CD4-positive, alpha-beta T cell treated with Interleukin-15 for 4 hours (primary cell): ENCODE data around the gene RIC8A.
A peak's percentile ranks its signal among the peaks of the same experiment; 100 is the strongest.

Experiments used
- DNase-seq: peaks from one replicate; pipeline ENCODE4 v3.0.0-alpha.2; 2020; ENCODE audit warnings: low spot score

Gene RIC8A

DNA sequence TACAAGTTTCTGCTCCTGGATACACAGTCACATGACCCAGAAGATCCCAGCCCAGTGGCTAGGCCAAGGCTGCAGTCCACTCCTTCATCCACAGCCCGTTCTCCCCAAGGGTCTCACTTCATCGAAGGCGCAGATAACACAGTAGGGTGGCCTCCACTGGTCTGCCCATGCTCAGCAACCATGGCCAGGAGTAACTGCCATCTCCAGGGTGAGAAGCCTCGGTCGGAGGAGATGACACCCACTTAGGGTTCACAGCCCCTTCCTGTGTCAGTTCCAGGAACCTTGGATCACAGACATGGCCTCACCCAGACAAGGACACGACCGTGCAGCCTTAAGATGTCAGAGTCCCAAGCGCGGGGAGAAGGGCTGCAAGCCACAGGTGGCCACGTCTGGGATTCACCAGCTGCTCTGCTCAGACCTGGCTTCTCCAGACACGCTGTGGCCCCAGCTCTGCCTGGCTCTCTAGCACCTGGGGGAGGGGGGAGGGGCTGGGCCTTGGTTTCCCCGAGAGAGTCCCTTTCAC lies 2.9 kb upstream of the RIC8A start:
- DNase-seq, result no peak

DNA sequence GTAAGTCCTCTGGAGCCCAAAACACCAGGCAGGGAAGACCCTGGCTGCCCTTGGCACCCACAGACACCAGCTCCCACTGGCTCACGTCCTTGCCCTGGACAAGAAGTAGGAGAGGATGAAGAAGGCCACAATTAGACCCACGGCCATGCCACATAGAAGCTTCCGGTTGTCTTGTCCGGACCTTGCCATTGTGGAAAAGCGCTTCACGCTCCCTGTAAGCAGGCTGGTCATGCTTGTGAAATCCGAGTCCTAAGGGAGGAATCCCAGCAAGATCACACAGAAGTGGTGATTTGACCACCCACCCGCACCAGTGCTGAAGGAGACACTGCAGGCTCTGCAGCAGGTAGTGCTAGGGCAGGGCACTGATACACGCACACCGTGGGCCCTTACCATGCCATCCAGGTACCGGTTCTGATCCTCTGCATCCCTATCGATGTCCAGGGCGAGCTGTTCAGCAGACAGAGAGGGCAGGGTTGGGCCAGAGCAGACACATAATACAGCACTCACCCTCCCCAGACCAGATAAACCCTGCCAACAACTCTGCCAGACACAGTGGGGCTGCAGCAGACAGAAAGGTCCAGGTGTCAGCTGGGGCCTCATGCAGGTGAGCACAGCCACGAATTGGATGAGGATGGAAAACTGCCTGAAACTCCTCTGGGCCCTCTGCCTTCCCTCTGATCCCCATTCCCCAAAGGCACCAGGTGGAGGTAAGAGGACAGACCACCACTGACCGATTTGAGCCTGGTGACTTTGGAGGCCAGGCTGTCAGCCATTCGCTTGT lies 2.1 kb upstream of the RIC8A start:
- no peak for DNase-seq

DNA sequence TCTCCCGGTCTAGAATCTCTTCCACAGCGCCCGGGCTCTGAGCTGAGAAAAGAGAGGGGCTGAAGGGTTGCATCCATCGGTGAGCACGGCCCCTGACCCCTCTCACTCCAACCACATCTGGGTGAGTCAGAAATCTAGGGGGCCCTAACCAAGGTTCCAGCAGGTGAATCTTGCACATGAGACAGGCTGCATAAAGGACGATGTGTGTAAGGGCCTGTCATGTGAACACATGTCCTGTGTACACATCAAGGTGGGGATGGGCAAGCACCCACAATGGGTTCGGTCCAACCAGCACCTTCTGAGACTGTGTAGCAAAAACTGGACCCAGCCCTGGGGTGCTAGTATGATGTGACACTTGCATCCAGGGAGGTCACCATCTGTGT lies 1.5 kb upstream of the RIC8A start:
- no peak for DNase-seq

DNA sequence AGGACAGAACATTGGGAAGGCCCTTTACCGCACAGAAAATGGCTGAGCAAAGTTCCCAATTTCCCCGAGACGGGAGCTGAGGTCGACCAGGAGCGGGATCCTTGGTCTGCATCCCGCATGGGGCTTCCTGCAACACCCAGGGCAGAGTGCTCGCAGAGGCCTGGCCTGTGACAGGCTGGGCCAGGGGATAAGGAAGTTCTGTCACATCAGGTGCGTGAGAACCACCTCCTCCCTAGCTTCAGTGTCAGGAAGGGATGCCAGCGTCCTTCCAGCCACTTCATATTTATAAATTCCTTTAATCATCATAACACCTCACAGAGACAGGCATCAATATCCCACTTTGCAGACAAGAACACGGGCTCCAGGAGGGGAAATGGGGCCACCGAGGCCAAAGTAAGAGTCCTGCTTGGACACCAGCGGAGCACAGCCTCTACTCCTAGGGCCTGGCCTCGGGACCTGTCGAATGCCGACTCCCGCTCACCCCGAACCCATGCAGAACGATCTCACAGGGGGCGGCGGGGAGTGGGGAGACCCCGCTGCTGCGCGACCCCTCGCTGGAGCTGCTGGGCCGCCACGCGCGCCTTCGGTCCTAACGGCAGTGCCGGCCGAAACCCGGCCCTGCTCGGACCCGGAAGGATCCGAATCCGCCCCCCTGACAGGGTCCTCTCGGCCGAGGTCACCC lies 841 bp upstream of the RIC8A start:
- no peak for DNase-seq

DNA sequence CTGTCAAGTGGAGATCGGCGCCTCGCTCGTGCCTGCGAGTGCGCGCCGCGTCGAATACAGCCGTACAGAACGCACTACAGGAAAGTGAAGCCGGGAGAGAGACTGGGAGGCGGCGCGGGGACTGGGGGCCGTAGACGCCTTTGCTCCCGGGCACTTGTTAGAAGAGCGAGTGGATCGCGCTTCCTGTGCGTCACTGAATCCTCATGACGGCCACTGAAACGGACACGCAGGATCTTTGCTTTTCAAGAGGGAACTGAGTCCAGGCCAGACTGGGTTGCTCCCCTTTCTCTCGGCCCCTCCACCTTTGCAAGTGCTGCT lies 314 bp downstream of the RIC8A start:
- DNase-seq, result no peak

DNA sequence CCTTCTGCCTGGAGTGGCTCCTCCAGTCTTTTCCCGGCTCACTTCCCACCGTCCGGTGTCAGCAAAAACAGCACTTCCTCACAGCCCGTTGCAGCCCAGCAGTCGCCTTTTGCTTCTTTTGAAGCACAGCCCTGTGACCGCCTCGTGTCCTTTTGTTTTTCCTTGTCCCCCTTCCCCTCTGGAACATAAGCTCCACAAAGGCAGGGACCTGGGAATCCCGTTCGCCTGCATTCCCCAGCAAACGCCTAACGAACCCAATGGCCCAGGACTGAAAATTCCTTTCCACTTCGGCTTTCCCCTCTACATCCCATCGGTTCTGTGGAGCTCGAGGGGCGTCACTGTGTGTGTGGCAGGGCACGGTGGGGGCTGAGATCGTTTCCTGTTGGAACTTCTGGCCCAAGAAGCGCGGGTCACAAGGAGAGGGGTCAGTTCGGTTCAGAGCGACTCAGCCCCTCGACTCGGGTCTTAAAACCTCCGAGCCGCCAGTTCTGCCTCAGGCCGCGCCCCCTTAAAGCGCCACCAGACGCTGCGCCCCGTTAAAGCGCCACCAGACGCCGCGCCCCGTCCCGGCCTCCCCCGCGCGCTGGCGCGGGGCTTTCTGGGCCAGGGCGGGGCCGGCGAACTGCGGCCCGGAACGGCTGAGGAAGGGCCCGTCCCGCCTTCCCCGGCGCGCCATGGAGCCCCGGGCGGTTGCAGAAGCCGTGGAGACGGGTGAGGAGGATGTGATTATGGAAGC lies 841 bp downstream of the RIC8A start:
- peak; percentile 80 for DNase-seq

DNA sequence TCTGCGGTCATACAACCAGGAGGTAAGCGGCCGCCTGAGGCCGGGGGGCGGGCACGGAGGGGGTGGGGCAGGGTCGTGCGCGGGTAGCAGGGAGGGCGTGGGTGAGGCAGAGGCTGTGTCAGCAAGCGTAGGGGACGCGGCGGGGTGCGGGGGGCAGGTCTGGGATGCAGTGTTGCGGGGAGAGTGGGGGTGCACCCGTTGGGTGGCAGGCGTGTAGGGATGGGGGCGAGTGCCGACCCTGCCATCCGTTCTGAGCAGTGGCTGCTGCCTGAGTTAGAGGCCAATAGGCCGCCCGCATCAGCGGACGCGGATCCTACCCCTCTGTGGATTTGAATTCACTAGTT lies 1.4 kb downstream of the RIC8A start:
- DNase-seq, result no peak

DNA sequence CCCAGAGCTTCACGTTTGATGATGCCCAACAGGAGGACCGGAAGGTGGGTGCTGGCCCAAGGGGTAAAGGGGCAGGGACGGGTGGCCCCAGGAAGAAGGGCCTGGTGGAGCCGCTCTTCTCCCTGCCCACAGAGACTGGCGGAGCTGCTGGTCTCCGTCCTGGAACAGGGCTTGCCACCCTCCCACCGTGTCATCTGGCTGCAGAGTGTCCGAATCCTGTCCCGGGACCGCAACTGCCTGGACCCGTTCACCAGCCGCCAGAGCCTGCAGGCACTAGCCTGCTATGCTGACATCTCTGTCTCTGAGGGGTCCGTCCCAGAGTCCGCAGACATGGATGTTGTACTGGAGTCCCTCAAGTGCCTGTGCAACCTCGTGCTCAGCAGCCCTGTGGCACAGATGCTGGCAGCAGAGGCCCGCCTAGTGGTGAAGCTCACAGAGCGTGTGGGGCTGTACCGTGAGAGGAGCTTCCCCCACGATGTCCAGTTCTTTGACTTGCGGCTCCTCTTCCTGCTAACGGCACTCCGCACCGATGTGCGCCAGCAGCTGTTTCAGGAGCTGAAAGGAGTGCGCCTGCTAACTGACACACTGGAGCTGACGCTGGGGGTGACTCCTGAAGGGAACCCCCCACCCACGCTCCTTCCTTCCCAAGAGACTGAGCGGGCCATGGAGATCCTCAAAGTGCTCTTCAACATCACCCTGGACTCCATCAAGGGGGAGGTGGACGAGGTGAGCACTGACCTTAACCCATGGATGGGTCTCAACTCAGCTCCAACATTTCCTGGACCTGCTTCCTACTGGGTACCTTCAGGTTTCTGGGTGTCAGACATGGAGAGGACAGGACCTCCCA lies 2.0 kb downstream of the RIC8A start:
- no peak for DNase-seq

DNA sequence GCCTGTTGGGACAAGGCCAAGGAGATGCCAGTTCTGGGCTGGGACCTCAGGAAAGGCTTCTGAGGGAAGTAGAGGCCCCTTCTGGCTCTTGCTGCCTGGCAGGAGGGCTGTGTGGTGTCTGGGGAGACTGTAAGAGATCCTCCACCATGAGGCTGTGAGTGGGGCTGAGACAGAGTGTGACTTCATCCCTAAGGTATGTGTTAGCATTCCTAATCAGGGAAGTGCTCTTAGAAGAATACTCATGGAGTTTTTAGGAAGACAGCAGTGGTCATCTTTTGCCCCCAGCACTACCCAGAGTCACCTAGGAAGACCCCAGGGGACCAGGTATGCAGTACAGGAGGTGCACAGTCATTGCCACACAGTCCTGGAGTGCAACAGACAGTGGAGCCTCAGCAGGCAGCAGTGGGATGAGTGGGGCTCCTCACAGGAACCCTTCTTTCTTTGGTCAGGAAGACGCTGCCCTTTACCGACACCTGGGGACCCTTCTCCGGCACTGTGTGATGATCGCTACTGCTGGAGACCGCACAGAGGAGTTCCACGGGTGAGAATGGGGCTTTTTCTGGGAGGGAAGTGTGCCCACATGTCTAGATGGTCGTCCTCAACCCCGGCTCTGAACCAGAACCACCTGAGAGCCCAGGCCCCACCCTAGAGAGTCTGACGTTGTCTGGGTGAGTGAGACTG lies 2.8 kb downstream of the RIC8A start:
- no peak for DNase-seq

DNA sequence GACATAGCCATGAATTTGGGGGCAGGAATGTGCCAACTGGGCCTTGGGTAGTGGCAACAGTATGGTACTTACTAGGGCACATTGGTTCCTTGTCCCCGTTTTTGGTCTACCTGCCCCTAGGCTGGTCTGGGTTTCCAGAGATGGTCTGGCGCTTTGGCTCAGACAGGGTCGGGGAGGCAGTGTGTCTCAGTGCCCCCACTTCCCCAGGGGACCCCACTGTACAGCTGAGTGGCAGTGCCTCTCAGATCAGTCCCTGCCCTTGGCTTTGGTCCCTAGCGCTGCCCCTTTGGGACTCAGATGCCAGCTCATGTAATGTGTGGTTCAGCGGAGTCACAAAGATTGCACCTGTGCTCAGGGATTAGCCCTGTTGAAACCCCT lies 3.3 kb downstream of the RIC8A start:
- DNase-seq, result no peak

DNA sequence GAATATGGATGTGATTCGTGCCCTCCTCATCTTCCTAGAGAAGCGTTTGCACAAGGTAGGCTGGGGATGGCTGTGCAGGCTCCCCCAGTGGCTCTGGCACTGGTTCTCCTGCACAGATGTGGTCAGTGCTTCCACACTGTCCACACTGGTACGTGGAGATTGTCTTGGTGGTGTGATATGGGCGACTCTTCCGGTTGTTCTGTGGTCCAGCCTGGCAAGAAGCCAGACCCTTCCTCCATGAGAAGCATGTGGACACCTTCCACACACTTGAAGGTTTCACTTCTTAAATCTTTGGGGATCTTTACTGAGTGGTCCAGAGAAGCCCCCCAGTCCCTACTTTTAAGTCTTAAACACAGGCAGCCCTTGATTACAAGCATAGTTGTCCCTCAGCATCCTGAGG lies 3.8 kb downstream of the RIC8A start:
- DNase-seq, result no peak

DNA sequence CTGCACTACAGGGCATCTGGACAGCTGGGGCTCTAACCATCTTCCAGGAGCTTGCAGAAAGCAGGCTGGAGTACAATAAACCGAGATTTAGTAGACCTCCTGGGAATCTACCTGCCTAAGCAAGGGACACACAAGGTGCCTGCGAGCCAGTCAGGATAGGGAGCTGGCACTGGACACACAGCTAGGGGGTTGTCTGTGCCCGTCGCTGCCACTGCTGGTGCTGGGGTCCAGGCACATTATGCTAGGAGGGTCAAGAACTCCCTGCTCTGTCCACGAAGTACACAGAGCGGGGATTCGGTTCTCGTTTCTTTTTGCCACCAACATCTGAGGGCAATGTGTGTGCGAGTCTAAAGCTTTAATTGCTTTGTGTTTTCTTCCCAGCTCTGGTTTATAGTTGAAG lies 4.2 kb downstream of the RIC8A start:
- no peak for DNase-seq

DNA sequence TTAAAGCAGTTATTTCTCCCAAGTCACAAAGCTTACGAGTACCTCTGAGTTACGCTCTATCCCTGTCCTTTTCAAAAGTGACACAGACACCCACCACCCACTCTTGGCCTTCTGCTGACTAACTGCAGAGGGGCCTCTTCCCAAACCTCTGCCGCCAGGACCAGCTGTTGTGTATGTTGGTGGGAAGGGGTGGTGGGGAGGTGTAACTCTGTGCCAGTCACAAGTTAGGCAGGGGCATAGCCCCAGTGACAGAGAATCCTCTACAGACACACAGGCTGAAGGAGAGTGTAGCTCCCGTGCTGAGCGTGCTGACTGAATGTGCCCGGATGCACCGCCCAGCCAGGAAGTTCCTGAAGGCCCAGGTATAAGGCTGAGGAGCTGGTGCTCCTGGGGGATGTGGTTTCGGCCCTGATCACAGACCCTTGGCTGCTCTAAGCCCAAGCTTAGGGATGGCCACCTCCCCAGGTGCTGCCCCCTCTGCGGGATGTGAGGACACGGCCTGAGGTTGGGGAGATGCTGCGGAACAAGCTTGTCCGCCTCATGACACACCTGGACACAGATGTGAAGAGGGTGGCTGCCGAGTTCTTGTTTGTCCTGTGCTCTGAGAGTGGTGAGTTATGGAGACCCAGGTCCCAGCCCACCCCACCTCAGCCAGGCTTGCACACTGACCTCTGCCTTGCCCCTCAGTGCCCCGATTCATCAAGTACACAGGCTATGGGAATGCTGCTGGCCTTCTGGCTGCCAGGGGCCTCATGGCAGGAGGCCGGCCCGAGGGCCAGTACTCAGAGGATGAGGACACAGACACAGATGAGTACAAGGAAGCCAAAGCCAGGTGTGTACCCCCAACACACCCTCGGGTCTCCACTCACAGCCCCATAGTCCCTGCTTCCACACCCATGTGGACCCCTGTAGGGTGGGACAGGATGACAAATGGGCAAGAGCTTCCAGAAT lies 4.9 kb downstream of the RIC8A start:
- DNase-seq, result no peak

DNA sequence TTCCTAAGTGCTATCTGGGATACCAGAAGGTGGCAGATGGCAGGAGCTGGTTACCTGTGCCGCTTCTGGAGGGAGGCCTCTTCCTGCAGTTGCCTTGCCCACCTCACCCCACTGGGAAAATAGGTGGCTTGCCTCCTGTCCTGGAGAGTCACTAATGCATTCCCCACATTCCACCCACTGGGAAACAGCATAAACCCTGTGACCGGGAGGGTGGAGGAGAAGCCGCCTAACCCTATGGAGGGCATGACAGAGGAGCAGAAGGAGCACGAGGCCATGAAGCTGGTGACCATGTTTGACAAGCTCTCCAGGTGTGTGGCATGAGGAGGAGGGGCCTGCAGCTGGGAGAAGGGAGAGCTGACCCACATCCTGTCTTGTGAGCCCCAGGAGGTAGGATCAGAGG lies 5.6 kb downstream of the RIC8A start:
- DNase-seq, result no peak

DNA sequence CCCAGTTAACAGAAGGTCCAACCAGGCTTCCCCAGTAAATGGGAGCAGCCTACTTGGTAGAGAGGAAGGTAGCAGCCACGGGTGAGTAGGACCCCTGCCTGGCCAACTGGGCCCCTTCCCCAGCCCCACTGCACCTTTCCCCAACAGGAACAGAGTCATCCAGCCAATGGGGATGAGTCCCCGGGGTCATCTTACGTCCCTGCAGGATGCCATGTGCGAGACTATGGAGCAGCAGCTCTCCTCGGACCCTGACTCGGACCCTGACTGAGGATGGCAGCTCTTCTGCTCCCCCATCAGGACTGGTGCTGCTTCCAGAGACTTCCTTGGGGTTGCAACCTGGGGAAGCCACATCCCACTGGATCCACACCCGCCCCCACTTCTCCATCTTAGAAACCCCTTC lies 6.6 kb downstream of the RIC8A start:
- DNase-seq, result no peak

DNA sequence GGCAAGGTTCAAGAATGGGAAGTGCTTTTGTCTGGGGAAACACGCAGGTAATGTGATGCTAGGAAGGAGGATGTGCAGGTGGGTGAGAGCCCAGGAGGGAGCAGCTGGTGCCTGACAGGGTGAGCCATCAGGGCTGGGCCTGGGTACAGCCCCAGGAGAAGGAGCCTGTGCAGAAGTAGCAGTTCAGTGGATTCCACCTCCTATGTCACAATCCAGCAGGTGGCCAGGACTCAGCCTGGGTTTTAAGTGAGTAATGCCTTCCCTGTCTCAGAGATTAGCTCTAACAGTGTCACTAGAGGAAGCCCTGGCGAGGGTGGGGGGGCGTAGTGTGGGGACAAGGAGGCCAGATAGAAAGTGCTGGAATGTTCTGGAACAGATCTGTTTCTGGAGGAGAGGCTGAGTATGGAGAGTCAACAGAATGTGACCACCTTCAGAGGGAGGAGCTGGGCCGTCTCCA lies 8.1 kb downstream of the RIC8A start:
- no peak for DNase-seq

DNA sequence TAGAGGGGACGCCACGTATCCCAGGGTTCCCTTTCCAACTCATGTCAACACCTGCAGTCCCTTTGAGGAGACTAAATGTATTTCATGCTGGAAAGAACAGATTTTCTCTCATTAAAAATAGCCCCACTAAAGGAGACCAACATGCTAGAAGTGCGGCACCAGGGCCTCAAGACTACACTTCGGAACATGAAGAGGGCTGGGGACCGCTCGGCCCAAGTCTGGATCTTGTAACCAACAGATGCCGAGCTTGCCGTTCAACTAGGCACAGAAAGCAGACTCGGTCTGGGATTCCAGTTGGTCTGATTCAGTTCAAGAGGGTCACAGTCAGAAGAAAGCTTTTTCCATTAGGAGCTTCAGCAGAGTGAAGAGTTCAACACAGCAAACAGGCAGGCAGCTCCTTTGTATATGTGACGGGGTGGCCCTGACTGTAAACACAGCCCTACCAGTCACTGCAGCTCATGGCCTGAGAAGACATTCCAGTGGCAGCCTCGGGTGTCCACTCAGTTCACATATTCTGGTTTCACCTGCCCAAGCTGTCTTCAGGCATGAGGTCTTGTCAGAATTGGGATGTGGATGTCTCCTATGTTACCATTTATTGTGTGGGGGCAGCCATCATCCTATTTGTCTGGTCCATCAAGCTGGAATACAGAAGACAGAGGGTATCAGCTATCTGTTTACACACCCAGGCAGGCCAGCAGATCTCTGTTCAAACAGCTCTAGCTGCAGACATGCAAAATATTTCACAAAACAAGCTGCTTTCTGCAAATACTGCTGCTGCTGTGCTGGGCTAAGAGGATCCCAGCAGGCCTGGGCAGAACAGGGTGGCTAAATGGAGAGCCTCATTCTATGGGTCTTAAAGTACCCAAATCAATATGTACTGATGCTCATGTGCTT lies 8.8 kb downstream of the RIC8A start:
- no peak for DNase-seq

DNA sequence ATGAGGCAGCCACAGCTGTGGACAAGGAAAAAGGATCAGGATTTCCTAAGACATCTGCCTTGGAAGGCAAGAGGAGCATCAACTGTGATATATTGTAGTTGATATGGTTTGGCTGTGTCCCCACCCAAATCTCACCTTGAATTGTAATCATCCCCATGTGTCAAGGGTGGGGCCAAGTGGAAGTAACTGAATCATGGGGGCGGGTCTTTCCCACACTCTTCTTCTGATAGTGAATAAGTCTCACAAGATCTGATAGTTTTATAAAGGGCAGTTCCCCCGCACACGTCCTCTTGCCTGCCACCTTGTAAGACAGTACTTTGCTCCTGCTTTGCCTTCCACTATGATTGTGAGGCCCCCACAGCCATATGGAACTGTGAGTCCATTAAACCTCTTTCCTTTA lies 10.2 kb downstream of the RIC8A start:
- no peak for DNase-seq

DNA sequence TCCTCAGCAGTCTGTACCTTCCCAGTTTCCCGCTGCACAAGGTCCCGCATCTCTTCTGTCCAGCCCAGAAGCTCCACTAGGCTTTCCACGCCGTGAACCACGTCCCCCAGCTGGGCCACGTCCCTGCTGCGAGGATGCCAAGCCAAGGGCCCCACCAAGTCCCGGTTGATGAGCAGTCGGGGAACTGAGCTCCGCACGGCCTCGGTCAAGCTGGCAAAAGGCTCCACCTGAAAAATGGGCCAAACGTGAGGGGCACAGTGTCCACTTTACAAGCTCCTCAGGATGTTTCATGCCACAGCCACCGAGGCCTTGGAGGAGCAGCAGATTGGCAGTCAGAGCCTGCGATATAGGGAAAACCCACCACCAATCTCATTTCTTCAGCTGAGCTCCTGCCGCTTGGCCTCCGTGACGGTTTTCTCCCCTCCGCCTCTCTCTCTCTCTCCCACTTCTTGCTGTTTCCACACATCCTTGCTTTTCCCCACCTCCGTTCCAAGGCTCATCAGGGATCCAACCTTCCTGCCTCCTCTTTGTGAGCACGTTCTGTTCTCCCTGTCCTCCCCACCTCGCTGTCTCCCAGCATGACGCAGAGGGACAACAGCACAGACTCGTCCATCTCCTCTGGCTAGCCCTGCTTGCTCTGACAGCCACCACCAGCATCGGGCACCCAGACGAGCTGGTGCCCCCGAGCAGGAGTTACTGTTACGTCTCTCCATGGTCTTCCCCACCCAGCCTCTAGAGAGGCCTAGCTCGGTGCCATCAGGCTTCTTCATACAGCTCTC lies 11.5 kb downstream of the RIC8A start:
- DNase-seq, result no peak
